ENCODE measurements around the gene BPGM.

GRCh38 chr7:134669845-134670373 lies 23.3 kb downstream of the BPGM start:
- TF ChIP-seq GATA3 (IDR thresholded peaks at IDR 0.05; ENCODE audit: low read depth, low read length) (no peak), GATA2 (IDR thresholded peaks at IDR 0.05; ENCODE audit: low read depth, low read length) (no peak)
